SK-MEL-5 (cell line): ENCODE data around the gene MIPEP. TPM values are rescaled to one million over a fixed set of nuclear protein-coding genes. Genes with fewer than 3 reads are reported as not detected.

Experiments
- DNase-seq: peaks from one replicate; pipeline ENCODE4 v3.0.0-alpha.2; 2016; ENCODE audit warnings: low read depth, low spot score
- in situ Hi-C: cut with HindIII; loops from 2 replicates; pipeline ENCODE4 v1.10.0; 2016; ENCODE audit warnings: low sequenced_read_pairs, high pct_unique_total_duplicates, low pct_unique_long_range_greater_than_20kb
- total RNA-seq: library from RNA; depleted of rRNA; stranded (reverse); fragments of >200 nt; shearing (Covaris generic); gene quantifications from 2 replicates; pipeline ENCODE4 v1.2.3, GENCODE V29; 2014

The MIPEP gene
- total RNA-seq, 1 experiment from 2014 or later, result 62.1 TPM

- no peak for DNase-seq
- in situ Hi-C loops, result no loop called here
Observed at GRCh38 chr13:23865026-23865425, 24.2 kb downstream of the MIPEP start.

DNA sequence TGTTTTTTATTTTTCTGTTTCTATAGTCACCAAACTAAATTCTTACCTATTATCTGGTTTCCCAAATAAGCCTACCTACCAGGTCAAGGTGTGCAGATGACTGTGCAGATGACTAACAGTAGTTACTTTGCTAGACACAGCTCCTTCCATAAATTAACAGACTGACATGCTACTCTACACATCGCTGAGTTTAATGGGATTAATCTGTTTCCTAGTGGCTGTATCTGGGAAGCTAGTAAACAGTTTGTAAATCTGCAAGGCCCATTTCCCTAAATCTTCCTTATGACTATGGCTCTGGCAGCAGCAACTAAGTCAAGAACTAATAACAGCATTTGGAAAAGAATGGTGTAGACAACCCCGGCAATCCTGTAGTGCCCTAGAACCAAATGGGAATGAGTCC lies 27.9 kb downstream of the MIPEP start:
- in situ Hi-C loops, result no loop called here
- DNase-seq, result no peak

DNA sequence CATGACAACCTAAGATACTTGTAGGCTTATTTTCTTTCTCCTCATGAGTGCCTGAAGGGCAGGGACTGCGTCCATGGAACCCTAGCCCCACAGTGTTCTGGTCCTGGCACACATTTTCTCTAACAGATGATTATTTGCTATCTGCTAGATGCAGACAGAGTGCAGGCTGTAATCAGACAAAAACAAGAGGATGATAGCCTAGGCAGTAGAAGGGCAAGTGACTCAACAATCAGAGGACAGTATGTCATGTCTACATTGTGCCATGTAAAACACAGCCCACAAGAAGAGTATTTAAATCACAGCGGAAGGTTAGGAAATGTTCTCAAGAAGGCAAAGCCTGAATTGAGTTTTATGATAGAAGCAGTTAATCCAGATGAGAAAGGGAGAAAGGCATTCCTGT lies 29.3 kb downstream of the MIPEP start:
- no peak for DNase-seq
- in situ Hi-C loops, result no loop called here

DNA sequence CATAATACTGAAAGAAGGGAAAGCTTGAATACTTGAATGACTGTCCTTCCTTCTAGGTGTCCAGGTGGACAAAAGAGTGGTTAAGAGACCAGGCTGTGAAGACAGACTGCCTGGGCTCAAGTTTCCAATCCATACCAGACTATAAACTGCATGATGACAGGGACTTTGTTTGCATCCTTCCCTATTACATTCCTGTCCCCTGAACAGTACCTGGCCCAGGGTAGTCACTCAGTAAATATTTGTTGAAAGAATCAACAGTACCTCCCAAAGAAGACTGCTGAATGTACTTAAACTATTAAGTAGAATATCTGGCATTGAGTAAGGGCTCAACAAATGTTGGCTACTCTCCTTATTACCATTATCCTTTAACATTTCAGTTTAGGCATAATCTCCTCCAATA lies 29.7 kb downstream of the MIPEP start:
- in situ Hi-C loops, result no loop called here
- DNase-seq, result no peak

- in situ Hi-C loops, result no loop called here
- no peak for DNase-seq
Observed at GRCh38 chr13:23858546-23858945, 30.7 kb downstream of the MIPEP start.

DNA sequence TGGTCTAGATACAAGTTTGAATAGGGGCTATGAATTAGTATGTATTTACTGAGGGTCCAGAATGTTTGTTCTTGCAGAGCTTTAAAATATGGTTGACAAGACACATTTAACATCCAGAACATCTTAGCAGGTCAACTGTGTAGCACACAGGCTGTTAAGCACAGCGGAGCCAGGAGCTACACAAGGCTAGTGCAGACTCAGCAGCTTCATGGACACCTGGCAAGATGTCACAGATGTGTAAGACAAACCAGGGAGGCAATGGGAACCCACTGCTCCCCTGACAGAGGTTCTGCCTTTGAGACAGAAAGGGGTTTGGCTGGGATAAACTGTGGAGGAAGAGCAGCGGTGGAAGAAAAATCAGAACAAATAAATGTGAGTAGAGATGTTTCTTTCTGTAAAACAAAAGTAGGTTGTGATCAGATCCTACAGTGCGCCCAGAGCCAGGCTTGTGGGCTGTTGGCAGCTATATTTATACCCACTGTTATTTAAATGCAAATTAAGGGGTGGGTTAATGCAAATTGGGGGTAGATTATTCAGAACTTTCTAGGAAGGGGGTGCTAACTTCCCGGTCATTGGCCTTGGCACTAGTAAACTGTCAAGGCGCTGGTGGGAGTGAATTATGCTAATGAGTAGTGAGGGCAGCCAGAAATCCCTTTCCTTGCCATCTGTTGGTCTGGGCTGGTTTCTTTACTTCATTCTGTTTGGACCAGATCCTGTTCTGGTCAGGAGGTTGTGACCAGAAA lies 33.0 kb downstream of the MIPEP start:
- in situ Hi-C loops, result no loop called here
- no peak for DNase-seq

DNA sequence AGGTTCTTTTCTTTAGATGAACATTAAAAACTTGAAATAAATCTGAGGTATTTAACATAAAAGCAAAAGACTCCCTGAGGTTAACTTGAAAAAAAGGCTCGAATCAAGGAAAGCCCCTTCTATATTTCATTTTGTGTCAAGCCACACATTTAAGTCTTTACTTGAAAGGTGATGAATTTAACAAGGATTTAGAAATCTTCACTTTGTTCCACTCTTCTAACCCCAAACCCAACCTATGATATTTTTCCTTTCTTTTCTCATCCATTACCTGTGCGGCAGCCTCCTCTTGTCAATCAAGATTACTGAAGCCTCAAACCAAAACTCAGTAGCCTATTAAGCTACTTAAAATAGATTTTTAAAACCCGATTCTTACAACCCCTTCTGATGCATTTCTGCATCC lies 33.8 kb downstream of the MIPEP start:
- in situ Hi-C loops, result no loop called here
- no peak for DNase-seq

DNA sequence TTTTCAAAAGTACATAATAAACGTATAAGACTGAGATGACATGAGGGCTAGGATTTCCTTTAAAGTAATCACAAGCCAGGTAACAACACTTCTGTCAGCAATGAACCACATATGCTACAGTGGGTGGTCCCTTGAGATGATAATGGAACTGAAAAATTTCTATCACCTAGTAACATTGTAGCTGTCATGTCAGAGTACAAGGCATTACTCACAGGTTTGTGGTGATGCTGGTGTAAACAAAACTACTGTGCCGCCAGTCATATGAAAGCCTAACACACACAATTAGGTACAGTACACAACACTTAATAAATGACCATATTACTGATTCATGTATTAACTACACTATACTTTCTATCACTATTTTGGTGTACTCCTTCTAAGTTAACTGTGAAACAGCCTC lies 36.8 kb downstream of the MIPEP start:
- no peak for DNase-seq
- in situ Hi-C loops, result no loop called here

- in situ Hi-C loops, result no loop called here
- no peak for DNase-seq
Observed at GRCh38 chr13:23851106-23851505, 38.1 kb downstream of the MIPEP start.

- in situ Hi-C loops, result no loop called here
- no peak for DNase-seq
Observed at GRCh38 chr13:23850134-23850533, 39.1 kb downstream of the MIPEP start.

DNA sequence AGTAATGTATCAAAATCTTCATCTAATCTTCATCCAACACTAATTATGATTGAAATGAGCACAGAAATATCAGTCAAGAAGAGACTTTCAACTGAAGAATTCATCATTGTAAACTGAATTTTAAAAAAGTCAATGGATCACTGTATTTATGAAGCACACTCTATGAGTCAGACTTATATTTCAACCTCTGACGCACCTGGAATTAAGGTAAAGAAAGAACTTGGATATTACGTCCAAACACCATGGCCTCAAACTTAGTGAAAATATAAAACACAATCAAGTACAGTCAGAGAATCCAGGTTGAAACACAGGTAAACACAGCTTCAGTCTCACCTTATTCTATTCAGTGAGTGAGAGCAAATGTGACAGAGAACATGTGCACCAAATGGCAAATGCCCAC lies 39.5 kb downstream of the MIPEP start:
- in situ Hi-C loops, result no loop called here
- no peak for DNase-seq

DNA sequence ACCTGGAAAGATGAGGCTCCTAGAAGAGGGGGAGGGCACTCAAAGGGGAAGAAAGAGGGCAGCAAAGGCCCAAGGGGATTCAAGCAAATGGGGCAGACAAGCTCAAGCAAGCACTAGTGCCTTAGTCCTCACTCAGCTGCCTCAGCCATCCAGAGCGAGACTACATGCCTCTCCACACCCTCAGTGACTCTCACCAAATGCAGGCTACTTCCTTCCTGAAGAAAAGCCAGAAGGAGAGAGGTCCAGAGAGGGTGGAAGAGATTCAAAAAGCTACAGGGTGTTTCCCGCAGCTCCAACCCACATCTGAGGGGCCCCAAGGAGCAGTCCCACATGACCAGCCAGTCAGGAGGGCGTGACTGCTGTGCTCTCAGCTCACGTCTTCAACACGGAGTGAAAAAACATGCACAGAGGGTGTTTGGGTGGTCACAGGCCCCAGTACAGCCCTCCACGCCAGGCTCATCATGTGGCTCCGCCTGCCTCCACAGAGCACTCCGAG lies 40.5 kb downstream of the MIPEP start:
- in situ Hi-C loops, result no loop called here
- DNase-seq, result no peak

- in situ Hi-C loops, result no loop called here
- DNase-seq, result no peak
Observed at GRCh38 chr13:23848019-23848418, 41.2 kb downstream of the MIPEP start.

GRCh38 chr13:23847497-23847896 lies 41.7 kb downstream of the MIPEP start:
- in situ Hi-C loops, result no loop called here
- DNase-seq, result no peak

DNA sequence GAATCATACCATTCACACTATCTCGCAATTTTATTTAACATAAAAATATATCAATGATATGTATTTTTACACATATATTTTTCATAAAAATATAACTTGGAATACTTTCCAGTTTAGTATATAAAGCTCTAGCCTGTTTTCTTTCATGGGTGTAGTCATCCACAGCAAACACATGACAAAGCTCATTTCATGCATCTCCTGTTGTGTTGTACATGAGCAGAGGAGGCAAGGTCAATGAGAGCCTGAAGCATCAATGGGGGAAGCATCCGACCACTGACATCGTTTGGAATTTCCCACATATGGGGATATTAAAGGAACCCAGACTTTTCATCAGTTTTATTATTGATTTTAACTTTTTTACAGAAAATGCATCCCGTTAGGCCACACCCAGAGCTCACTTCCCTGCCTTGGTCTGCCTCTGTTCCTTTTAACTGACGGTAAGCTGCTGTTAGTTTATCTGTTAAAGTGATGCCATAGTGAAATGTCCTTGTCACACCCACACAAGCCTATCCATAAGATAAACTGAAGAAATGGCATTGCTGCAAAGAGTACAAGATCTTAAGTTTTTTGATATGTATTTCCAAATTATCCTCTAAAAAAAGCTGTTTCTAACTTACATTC lies 44.0 kb downstream of the MIPEP start:
- in situ Hi-C loops, result no loop called here
- DNase-seq, result no peak

DNA sequence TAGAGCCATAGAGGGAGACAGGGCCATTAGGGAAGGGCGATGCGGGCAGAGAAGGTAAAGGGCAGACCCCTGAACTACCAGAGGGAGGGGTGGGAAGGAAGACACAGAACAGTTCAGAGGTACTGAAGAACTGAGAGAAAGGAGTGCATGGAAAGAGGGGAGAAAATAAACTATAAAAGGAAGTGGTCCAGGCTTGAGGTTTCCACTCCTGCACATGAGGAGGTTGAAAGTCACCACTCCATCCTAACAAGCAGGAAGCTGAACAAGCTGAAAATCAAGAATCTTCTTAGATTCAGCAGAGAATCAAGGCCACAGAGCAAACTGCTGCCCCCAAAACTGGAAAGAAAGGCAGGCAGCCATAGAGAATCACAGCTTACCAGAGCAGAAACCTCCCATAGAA lies 45.1 kb downstream of the MIPEP start:
- in situ Hi-C loops, result no loop called here
- DNase-seq, result no peak

DNA sequence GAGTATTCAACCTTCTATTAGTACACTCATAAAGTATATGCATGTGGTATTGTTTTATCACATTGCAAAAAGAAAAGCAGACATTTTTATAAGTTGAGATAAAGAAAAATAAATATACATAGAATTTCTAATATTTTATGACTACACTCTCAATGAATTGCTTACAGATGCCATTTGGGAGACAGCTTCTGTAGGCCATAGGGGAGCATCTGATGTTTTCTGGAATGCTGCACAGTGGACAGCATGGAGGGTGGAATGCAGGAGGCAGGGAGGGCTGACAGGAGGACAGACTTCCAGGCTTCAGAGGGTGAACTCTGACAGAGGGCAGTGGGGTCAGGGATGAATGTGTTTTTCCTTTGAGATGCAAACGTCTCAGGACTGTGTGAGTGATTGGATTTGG lies 45.8 kb downstream of the MIPEP start:
- in situ Hi-C loops, result no loop called here
- DNase-seq, result no peak

GRCh38 chr13:23842406-23842805 lies 46.8 kb downstream of the MIPEP start:
- in situ Hi-C loops, result no loop called here
- DNase-seq, result no peak
